A673 (cell line): ENCODE results near the gene SLC27A1. TPM values are rescaled to one million over a fixed set of nuclear protein-coding genes. Genes with fewer than 3 reads are reported as not detected.

Source experiments
- BruUV-seq: library from RNA; stranded (reverse); fragments of 400-500 nt; replicated peaks from 2 replicates; lab custom pipeline; 2021; lab: Mats Ljungman, UMichigan
- CTCF ChIA-PET: fragments of 300-600 bp; sonication (Branson Sonifier 250); formaldehyde crosslinking; loops from one replicate; lab custom pipeline; 2022; ENCODE audit warnings: antibody characterized with exemption; lab: Charles Lee
- POLR2A ChIA-PET: fragments of 300-600 bp; sonication (Branson Sonifier 250); formaldehyde crosslinking; loops from one replicate; lab custom pipeline; 2022; ENCODE audit warnings: antibody characterized with exemption; ENCODE audit not compliant: low non-redundant PET; lab: Charles Lee
- DNase-seq: peaks from one replicate; pipeline ENCODE4 v3.0.0-alpha.2; 2015; ENCODE audit warnings: low spot score
- H3K27ac ChIP-seq: fragments of 200-600 bp; sonication (generic); 2 replicates; pipeline ENCODE4 v1.5.1; 2016; ENCODE audit warnings: mixed run types, low read depth, mild to moderate bottlenecking, mixed read lengths, antibody characterized with exemption, low read length; ENCODE audit not compliant: poor library complexity, severe bottlenecking
- H3K27me3 ChIP-seq: fragments of 200-600 bp; sonication (generic); replicated peaks from 2 replicates; pipeline ENCODE4 v1.6.1; 2017; ENCODE audit warnings: mixed run types, low read depth, mild to moderate bottlenecking, mixed read lengths, antibody characterized with exemption, low read length; ENCODE audit not compliant: insufficient read depth, poor library complexity
- H3K36me3 ChIP-seq: fragments of 200-600 bp; sonication (generic); 2 replicates; pipeline ENCODE4 v1.6.1; 2016; ENCODE audit warnings: mixed run types, mild to moderate bottlenecking, mixed read lengths, antibody characterized with exemption, low read length; ENCODE audit not compliant: insufficient read depth, poor library complexity, severe bottlenecking
- H3K4me1 ChIP-seq: fragments of 200-600 bp; sonication (generic); 2 replicates; pipeline ENCODE4 v1.6.1; 2017; ENCODE audit warnings: mixed run types, mild to moderate bottlenecking, mixed read lengths, antibody characterized with exemption, low read length; ENCODE audit not compliant: insufficient read depth, poor library complexity, severe bottlenecking
- H3K4me3 ChIP-seq: fragments of 200-600 bp; sonication (generic); 2 replicates; pipeline ENCODE4 v1.5.1; 2016; ENCODE audit warnings: low read depth, mixed run types, mild to moderate bottlenecking, mixed read lengths, low read length; ENCODE audit not compliant: poor library complexity, severe bottlenecking
- H3K9me3 ChIP-seq: fragments of 200-600 bp; sonication (generic); 2 replicates; pipeline ENCODE4 v1.6.1; 2016; ENCODE audit warnings: mixed run types, low read depth, mild to moderate bottlenecking, mixed read lengths, antibody characterized with exemption, low read length; ENCODE audit not compliant: poor library complexity, severe bottlenecking
- CTCF ChIP-seq: fragments of 300-800, 200-600 bp; sonication (generic); conservative IDR thresholded peaks from 2 replicates; pipeline ENCODE4 v1.5.1; 2017; ENCODE audit warnings: low read depth, mild to moderate bottlenecking, antibody characterized with exemption, low read length, moderate library complexity, mixed read lengths
- EZH2 ChIP-seq: fragments of 200-600 bp; sonication (generic); IDR thresholded peaks from 2 replicates; pipeline ENCODE4 v1.6.1; 2017; ENCODE audit warnings: borderline replicate concordance, low read depth, mild to moderate bottlenecking, mixed read lengths, antibody characterized with exemption, low read length; ENCODE audit not compliant: poor library complexity, severe bottlenecking
- intact Hi-C: fragments of 100-400 bp; cut with micrococcal nuclease; formaldehyde crosslinking; loops from one replicate; pipeline ENCODE4 v1.10.0; 2022; ENCODE audit not compliant: unreplicated experiment
- total RNA-seq: library from RNA; stranded (reverse); gene quantifications from 2 replicates; pipeline ENCODE4 v1.2.3, GENCODE V29; 2021

Gene SLC27A1
- total RNA-seq, 1 experiment from 2014 or later = 3.0 TPM

GRCh38 chr19:17441241-17442021 lies 28.9 kb upstream of the SLC27A1 start:
- no peaks in the 10 kb centered on the region for H3K36me3 ChIP-seq
- intact Hi-C loops = loop anchor here (5.0 kb wide), 1 partner anchor 416 kb away; the partner anchor contains the start of gene RPL18A
- H3K27me3 ChIP-seq = peaks cover 1% of the 10 kb centered on the region
- ChIA-PET CTCF (interaction anchor here (0.5 to 1.0 kb wide), 9 partner anchors 17 to 436 kb away, joined by 3 to 7 read pairs (median 5); partner anchors contain the start of gene RPL18A), POLR2A (interaction anchor here (0.7 kb wide), 1 partner anchor 93 kb away, joined by 6 read pairs; no protein-coding TSS in a partner anchor)
- no peak overlapping the region for H3K4me3 ChIP-seq
- no peak overlapping the region for H3K27ac ChIP-seq
- BruUV-seq = no TSS peak
- peak; percentile 51 for DNase-seq
- H3K9me3 ChIP-seq = no peaks in the 10 kb centered on the region
- no peaks in the 10 kb centered on the region for H3K4me1 ChIP-seq
- no peak for TF ChIP-seq EZH2
- TF ChIP-seq CTCF = peak; percentile 61

GRCh38 chr19:17445526-17446165 lies 24.7 kb upstream of the SLC27A1 start:
- no peak for DNase-seq
- intact Hi-C loops = no loop called here
- POLR2A ChIA-PET = no interaction called here
- CTCF ChIA-PET = interaction anchor here (0.6 kb wide), 1 partner anchor 331 kb away, joined by 9 read pairs; no protein-coding TSS in a partner anchor
- no TSS peak for BruUV-seq
- Histone ChIP-seq H3K9me3 (no peaks in the 10 kb centered on the region), H3K27ac (no peak overlapping the region), H3K4me3 (no peak overlapping the region), H3K4me1 (peaks cover 5% of the 10 kb centered on the region), H3K36me3 (no peaks in the 10 kb centered on the region), H3K27me3 (peaks cover 18% of the 10 kb centered on the region)
- TF ChIP-seq EZH2 = no peak
- TF ChIP-seq CTCF = no peak

- ChIA-PET POLR2A (no interaction called here), CTCF (interaction anchor here (1.0 kb wide), 1 partner anchor 1005 kb away, joined by 3 read pairs; no protein-coding TSS in a partner anchor)
- H3K4me1 ChIP-seq = peaks cover 5% of the 10 kb centered on the region
- H3K27ac ChIP-seq = no peak overlapping the region
- H3K36me3 ChIP-seq = no peaks in the 10 kb centered on the region
- H3K4me3 ChIP-seq = peak overlapping the region; percentile 50
- TF ChIP-seq CTCF (no peak), EZH2 (no peak)
- intact Hi-C loops = no loop called here
- BruUV-seq = no TSS peak
- no peak for DNase-seq
- H3K9me3 ChIP-seq = no peaks in the 10 kb centered on the region
- peaks cover 18% of the 10 kb centered on the region for H3K27me3 ChIP-seq
Observed at GRCh38 chr19:17447704-17448130, 22.6 kb upstream of the SLC27A1 start.
